GM23338 (cell line): ENCODE data around the gene LANCL1. TPM values are rescaled to one million over a fixed set of nuclear protein-coding genes. Genes with fewer than 3 reads are reported as not detected.

ENCODE experiments used
- ATAC-seq: fragments of 200-7000 bp; cut with Tn5 transposase; 3 replicates; pipeline ENCODE4 v1.9.1; 2020
- DNase-seq: peaks from one replicate; pipeline ENCODE4 v3.0.0-alpha.2; 2015; ENCODE audit warnings: low spot score
- H2AFZ ChIP-seq: fragments of 200-600 bp; sonication (generic); 2 replicates; pipeline ENCODE4 v1.8.0; 2016; ENCODE audit warnings: antibody characterized with exemption, mild to moderate bottlenecking, moderate library complexity
- H3F3A ChIP-seq: fragments of 200-600 bp; sonication (generic); replicated peaks from 2 replicates; pipeline ENCODE4 v1.8.0; 2017; ENCODE audit warnings: antibody characterized with exemption, mixed run types, low read depth
- H3K27ac ChIP-seq: fragments of 200-600 bp; sonication (generic); 2 replicates; pipeline ENCODE4 v1.6.1; 2016; ENCODE audit warnings: low read depth
- H3K27me3 ChIP-seq: fragments of 200-600 bp; sonication (generic); 2 replicates; pipeline ENCODE4 v1.8.0; 2016; ENCODE audit warnings: mild to moderate bottlenecking, mixed run types, moderate library complexity; ENCODE audit not compliant: insufficient read depth
- H3K36me3 ChIP-seq: fragments of 200-600 bp; sonication (generic); 2 replicates; pipeline ENCODE4 v1.8.0; 2016; ENCODE audit warnings: mild to moderate bottlenecking; ENCODE audit not compliant: insufficient read depth
- H3K4me1 ChIP-seq: fragments of 200-600 bp; sonication (generic); 2 replicates; pipeline ENCODE4 v1.8.0; 2016; ENCODE audit warnings: mild to moderate bottlenecking, moderate library complexity; ENCODE audit not compliant: insufficient read depth
- H3K4me2 ChIP-seq: fragments of 200-600 bp; sonication (generic); 2 replicates; pipeline ENCODE4 v1.7.1; 2017; ENCODE audit warnings: mixed run types
- H3K4me3 ChIP-seq: fragments of 200-600 bp; sonication (generic); 2 replicates; pipeline ENCODE4 v1.6.1; 2016; ENCODE audit warnings: mixed run types
- H3K79me2 ChIP-seq: fragments of 200-600 bp; sonication (generic); replicated peaks from 2 replicates; pipeline ENCODE4 v1.8.0; 2017; ENCODE audit warnings: mild to moderate bottlenecking; ENCODE audit not compliant: insufficient read depth
- H3K9me2 ChIP-seq: fragments of 200-600 bp; sonication (generic); 2 replicates; pipeline ENCODE4 v1.8.0; 2017; ENCODE audit not compliant: insufficient read depth
- H4K20me1 ChIP-seq: fragments of 200-600 bp; sonication (generic); replicated peaks from 2 replicates; pipeline ENCODE4 v1.8.0; 2017; ENCODE audit warnings: mild to moderate bottlenecking; ENCODE audit not compliant: insufficient read depth
- H3K27ac Mint-ChIP-seq: 2 replicates; pipeline ENCODE4 v1.8.0; 2020; ENCODE audit warnings: inconsistent platforms, mild to moderate bottlenecking, moderate library complexity, mixed read lengths
- H3K27me3 Mint-ChIP-seq: 3 replicates; pipeline ENCODE4 v1.8.0; 2022; ENCODE audit warnings: low read depth, mild to moderate bottlenecking, moderate library complexity, mixed read lengths, inconsistent platforms; ENCODE audit not compliant: insufficient read depth, poor library complexity
- H3K36me3 Mint-ChIP-seq: 3 replicates; pipeline ENCODE4 v1.8.0; 2021; ENCODE audit warnings: low read depth, mild to moderate bottlenecking, inconsistent platforms, moderate library complexity, mixed read lengths
- H3K4me1 Mint-ChIP-seq: 3 replicates; pipeline ENCODE4 v1.8.0; 2020; ENCODE audit warnings: mild to moderate bottlenecking, inconsistent platforms, mixed read lengths
- H3K4me3 Mint-ChIP-seq: 3 replicates; pipeline ENCODE4 v1.8.0; 2021; ENCODE audit warnings: moderate library complexity, mild to moderate bottlenecking, inconsistent platforms, mixed read lengths
- H3K9me3 Mint-ChIP-seq: 3 replicates; pipeline ENCODE4 v1.8.0; 2020; ENCODE audit warnings: moderate library complexity, mild to moderate bottlenecking, inconsistent platforms, mixed read lengths
- CREB1 ChIP-seq: fragments of 250-450 bp; sonication (Bioruptor Pico); IDR thresholded peaks from 2 replicates; pipeline ENCODE4 v1.5.0; 2020; ENCODE audit warnings: low read depth, mild to moderate bottlenecking, moderate library complexity
- EZH2 ChIP-seq: fragments of 200-600 bp; sonication (generic); IDR thresholded peaks from one replicate; pipeline ENCODE4 v1.8.0; 2017; ENCODE audit warnings: antibody characterized with exemption, mild to moderate bottlenecking, low read depth; ENCODE audit not compliant: unreplicated experiment
- EZH2phosphoT487 ChIP-seq: fragments of 200-600 bp; sonication (generic); IDR thresholded peaks from one replicate; pipeline ENCODE4 v1.8.1; 2018; ENCODE audit warnings: antibody characterized with exemption; ENCODE audit not compliant: unreplicated experiment
- JUNB ChIP-seq: IDR thresholded peaks from one replicate; pipeline ENCODE4 v1.6.1; 2016; ENCODE audit warnings: antibody characterized with exemption; ENCODE audit not compliant: unreplicated experiment
- NANOG ChIP-seq: IDR thresholded peaks from 2 replicates; pipeline ENCODE4 v1.6.1; 2016; ENCODE audit warnings: antibody characterized with exemption, borderline replicate concordance
- POLR2AphosphoS5 ChIP-seq: IDR thresholded peaks from 2 replicates; pipeline ENCODE4 v1.6.1; 2016; ENCODE audit warnings: antibody characterized with exemption, low read depth
- STAT1 ChIP-seq: IDR thresholded peaks from one replicate; pipeline ENCODE4 v1.6.1; 2016; ENCODE audit warnings: antibody characterized with exemption; ENCODE audit not compliant: unreplicated experiment
- ZNF114 ChIP-seq: fragments of 250-450 bp; sonication (Bioruptor Pico); IDR thresholded peaks from 2 replicates; pipeline ENCODE4 v1.5.0; 2020; ENCODE audit warnings: mild to moderate bottlenecking, moderate library complexity
- ZNF331 ChIP-seq: fragments of 250-450 bp; sonication (Bioruptor Pico); IDR thresholded peaks from 2 replicates; pipeline ENCODE4 v1.5.0; 2020; ENCODE audit warnings: low read depth, mild to moderate bottlenecking, moderate library complexity
- polyA plus RNA-seq: library from polyadenylated mRNA; unstranded; fragments of >200 nt; fragmentation: Nextera tagmentation; extraction: Ambion mirVana; gene quantifications from 2 replicates; pipeline ENCODE4 v1.2.1, GENCODE V29; 2016
- total RNA-seq: library from RNA; depleted of rRNA; stranded (reverse); fragments of >200 nt; shearing (Covaris generic); gene quantifications from 2 replicates; pipeline ENCODE4 v1.2.3, GENCODE V29; 2014
- TF ChIP-seq, protein P1 (sequence below): IDR thresholded peaks from 2 replicates; pipeline ENCODE4 v1.6.1; 2016; ENCODE audit warnings: antibody characterized with exemption
- TF ChIP-seq, protein P2 (sequence below), 2 experiments: fragments of 200-600 bp in 1 of 2; sonication (generic) in 1 of 2; conservative IDR thresholded peaks; 2 replicates each; pipeline versions ENCODE4 v1.5.1 to v1.6.1; 2016 to 2017; ENCODE audit warnings: antibody characterized with exemption in 2 of 2, low read depth in 2 of 2, mild to moderate bottlenecking in 2 of 2, moderate library complexity in 1 of 2
- TF ChIP-seq, protein P3 (sequence below): fragments of 250-450 bp; sonication (Bioruptor Pico); IDR thresholded peaks from 2 replicates; pipeline ENCODE4 v1.5.0; 2020; ENCODE audit warnings: mild to moderate bottlenecking, moderate library complexity
- TF ChIP-seq, protein P4 (sequence below): IDR thresholded peaks from one replicate; pipeline ENCODE4 v1.6.1; 2018; ENCODE audit warnings: antibody characterized with exemption; ENCODE audit not compliant: unreplicated experiment

LANCL1 gene
- total and polyA plus RNA-seq, 2 experiments from 2014 or later: 13.4 to 36.8 TPM

DNA sequence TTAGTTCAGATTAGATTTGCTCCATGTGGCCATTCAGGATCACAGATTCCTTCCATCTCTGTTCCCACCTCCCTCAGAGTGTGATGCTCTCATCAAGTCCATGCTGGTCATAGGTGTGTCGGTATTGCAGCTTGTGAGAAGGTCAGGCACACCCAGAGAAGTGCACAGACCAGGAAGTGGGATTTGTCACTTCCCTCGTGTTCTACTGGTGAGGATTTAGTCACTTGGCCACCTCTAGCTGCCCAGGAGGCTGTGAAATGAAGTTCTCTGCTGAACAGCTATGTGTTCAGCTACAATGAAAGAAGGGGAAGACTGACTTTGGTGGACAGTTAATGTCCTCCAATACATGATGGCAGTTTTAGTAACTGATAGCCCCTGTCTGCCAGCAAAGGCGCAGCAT is 3.5 kb upstream of the LANCL1 start:
- TF ChIP-seq EZH2phosphoT487 (no peak), CREB1 (no peak), ZNF331 (CRISPR knock-in tag) (no peak), POLR2AphosphoS5 (no peak), NANOG (no peak), JUNB (no peak), STAT1 (no peak), ZNF114 (no peak), EZH2 (no peak)
- TF ChIP-seq, protein P1, sequence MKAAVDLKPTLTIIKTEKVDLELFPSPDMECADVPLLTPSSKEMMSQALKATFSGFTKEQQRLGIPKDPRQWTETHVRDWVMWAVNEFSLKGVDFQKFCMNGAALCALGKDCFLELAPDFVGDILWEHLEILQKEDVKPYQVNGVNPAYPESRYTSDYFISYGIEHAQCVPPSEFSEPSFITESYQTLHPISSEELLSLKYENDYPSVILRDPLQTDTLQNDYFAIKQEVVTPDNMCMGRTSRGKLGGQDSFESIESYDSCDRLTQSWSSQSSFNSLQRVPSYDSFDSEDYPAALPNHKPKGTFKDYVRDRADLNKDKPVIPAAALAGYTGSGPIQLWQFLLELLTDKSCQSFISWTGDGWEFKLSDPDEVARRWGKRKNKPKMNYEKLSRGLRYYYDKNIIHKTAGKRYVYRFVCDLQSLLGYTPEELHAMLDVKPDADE: no peak
- TF ChIP-seq, protein P2, sequence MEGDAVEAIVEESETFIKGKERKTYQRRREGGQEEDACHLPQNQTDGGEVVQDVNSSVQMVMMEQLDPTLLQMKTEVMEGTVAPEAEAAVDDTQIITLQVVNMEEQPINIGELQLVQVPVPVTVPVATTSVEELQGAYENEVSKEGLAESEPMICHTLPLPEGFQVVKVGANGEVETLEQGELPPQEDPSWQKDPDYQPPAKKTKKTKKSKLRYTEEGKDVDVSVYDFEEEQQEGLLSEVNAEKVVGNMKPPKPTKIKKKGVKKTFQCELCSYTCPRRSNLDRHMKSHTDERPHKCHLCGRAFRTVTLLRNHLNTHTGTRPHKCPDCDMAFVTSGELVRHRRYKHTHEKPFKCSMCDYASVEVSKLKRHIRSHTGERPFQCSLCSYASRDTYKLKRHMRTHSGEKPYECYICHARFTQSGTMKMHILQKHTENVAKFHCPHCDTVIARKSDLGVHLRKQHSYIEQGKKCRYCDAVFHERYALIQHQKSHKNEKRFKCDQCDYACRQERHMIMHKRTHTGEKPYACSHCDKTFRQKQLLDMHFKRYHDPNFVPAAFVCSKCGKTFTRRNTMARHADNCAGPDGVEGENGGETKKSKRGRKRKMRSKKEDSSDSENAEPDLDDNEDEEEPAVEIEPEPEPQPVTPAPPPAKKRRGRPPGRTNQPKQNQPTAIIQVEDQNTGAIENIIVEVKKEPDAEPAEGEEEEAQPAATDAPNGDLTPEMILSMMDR (conservative IDR thresholded peaks at IDR 0.05; ENCODE audit: low read depth in 2 of 2): no peak
- TF ChIP-seq, protein P3, sequence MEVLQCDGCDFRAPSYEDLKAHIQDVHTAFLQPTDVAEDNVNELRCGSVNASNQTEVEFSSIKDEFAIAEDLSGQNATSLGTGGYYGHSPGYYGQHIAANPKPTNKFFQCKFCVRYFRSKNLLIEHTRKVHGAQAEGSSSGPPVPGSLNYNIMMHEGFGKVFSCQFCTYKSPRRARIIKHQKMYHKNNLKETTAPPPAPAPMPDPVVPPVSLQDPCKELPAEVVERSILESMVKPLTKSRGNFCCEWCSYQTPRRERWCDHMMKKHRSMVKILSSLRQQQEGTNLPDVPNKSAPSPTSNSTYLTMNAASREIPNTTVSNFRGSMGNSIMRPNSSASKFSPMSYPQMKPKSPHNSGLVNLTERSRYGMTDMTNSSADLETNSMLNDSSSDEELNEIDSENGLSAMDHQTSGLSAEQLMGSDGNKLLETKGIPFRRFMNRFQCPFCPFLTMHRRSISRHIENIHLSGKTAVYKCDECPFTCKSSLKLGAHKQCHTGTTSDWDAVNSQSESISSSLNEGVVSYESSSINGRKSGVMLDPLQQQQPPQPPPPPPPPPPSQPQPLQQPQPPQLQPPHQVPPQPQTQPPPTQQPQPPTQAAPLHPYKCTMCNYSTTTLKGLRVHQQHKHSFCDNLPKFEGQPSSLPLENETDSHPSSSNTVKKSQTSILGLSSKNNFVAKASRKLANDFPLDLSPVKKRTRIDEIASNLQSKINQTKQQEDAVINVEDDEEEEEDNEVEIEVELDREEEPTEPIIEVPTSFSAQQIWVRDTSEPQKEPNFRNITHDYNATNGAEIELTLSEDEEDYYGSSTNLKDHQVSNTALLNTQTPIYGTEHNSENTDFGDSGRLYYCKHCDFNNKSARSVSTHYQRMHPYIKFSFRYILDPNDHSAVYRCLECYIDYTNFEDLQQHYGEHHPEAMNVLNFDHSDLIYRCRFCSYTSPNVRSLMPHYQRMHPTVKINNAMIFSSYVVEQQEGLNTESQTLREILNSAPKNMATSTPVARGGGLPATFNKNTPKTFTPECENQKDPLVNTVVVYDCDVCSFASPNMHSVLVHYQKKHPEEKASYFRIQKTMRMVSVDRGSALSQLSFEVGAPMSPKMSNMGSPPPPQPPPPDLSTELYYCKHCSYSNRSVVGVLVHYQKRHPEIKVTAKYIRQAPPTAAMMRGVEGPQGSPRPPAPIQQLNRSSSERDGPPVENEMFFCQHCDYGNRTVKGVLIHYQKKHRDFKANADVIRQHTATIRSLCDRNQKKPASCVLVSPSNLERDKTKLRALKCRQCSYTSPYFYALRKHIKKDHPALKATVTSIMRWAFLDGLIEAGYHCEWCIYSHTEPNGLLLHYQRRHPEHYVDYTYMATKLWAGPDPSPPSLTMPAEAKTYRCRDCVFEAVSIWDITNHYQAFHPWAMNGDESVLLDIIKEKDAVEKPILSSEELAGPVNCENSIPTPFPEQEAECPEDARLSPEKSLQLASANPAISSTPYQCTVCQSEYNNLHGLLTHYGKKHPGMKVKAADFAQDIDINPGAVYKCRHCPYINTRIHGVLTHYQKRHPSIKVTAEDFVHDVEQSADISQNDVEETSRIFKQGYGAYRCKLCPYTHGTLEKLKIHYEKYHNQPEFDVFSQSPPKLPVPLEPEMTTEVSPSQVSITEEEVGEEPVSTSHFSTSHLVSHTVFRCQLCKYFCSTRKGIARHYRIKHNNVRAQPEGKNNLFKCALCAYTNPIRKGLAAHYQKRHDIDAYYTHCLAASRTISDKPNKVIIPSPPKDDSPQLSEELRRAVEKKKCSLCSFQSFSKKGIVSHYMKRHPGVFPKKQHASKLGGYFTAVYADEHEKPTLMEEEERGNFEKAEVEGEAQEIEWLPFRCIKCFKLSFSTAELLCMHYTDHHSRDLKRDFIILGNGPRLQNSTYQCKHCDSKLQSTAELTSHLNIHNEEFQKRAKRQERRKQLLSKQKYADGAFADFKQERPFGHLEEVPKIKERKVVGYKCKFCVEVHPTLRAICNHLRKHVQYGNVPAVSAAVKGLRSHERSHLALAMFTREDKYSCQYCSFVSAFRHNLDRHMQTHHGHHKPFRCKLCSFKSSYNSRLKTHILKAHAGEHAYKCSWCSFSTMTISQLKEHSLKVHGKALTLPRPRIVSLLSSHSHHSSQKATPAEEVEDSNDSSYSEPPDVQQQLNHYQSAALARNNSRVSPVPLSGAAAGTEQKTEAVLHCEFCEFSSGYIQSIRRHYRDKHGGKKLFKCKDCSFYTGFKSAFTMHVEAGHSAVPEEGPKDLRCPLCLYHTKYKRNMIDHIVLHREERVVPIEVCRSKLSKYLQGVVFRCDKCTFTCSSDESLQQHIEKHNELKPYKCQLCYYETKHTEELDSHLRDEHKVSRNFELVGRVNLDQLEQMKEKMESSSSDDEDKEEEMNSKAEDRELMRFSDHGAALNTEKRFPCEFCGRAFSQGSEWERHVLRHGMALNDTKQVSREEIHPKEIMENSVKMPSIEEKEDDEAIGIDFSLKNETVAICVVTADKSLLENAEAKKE: no peak
- TF ChIP-seq, protein P4, sequence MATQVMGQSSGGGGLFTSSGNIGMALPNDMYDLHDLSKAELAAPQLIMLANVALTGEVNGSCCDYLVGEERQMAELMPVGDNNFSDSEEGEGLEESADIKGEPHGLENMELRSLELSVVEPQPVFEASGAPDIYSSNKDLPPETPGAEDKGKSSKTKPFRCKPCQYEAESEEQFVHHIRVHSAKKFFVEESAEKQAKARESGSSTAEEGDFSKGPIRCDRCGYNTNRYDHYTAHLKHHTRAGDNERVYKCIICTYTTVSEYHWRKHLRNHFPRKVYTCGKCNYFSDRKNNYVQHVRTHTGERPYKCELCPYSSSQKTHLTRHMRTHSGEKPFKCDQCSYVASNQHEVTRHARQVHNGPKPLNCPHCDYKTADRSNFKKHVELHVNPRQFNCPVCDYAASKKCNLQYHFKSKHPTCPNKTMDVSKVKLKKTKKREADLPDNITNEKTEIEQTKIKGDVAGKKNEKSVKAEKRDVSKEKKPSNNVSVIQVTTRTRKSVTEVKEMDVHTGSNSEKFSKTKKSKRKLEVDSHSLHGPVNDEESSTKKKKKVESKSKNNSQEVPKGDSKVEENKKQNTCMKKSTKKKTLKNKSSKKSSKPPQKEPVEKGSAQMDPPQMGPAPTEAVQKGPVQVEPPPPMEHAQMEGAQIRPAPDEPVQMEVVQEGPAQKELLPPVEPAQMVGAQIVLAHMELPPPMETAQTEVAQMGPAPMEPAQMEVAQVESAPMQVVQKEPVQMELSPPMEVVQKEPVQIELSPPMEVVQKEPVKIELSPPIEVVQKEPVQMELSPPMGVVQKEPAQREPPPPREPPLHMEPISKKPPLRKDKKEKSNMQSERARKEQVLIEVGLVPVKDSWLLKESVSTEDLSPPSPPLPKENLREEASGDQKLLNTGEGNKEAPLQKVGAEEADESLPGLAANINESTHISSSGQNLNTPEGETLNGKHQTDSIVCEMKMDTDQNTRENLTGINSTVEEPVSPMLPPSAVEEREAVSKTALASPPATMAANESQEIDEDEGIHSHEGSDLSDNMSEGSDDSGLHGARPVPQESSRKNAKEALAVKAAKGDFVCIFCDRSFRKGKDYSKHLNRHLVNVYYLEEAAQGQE: no peak
- no peaks in the 10 kb centered on the region for H3F3A ChIP-seq
- peaks cover 29% of the 10 kb centered on the region for H3K4me1 ChIP-seq
- H3K36me3 Mint-ChIP-seq: peaks cover 11% of the 10 kb centered on the region
- no peak for DNase-seq
- H3K27me3 Mint-ChIP-seq: peaks cover 8% of the 10 kb centered on the region
- no peaks in the 10 kb centered on the region for H3K36me3 ChIP-seq
- no peaks in the 10 kb centered on the region for H3K27me3 ChIP-seq
- peaks cover 10% of the 10 kb centered on the region for H3K9me3 Mint-ChIP-seq
- no peaks in the 10 kb centered on the region for H3K9me2 ChIP-seq
- ATAC-seq: no peak
- no peaks in the 10 kb centered on the region; the same call in 1 of the 2 replicates for H3K79me2 ChIP-seq
- no peaks in the 10 kb centered on the region for H4K20me1 ChIP-seq
- H3K27ac Mint-ChIP-seq: no peak overlapping the region
- no peak overlapping the region for H3K4me3 ChIP-seq
- H3K4me3 Mint-ChIP-seq: no peak overlapping the region
- H3K4me2 ChIP-seq: no peak overlapping the region
- H2AFZ ChIP-seq: no peak overlapping the region
- H3K27ac ChIP-seq: no peak overlapping the region
- peaks cover 32% of the 10 kb centered on the region for H3K4me1 Mint-ChIP-seq
